NAMALWA (cell line): Measurements from ENCODE around the gene PCBD1.

Source experiments
- DNase-seq: peaks from one replicate; pipeline ENCODE4 v3.0.0-alpha.2; 2015; ENCODE audit warnings: low spot score

PCBD1 gene

GRCh38 chr10:70901276-70901878 is 13.0 kb upstream of the PCBD1 start:
- DNase-seq: no peak

- DNase-seq: no peak
Observed at GRCh38 chr10:70899096-70899495, 10.7 kb upstream of the PCBD1 start.

- DNase-seq: no peak
Observed at GRCh38 chr10:70898687-70899086, 10.3 kb upstream of the PCBD1 start.

GRCh38 chr10:70896551-70896950 is 8.2 kb upstream of the PCBD1 start:
- no peak for DNase-seq

- DNase-seq: no peak
Observed at GRCh38 chr10:70894416-70894815, 6.1 kb upstream of the PCBD1 start.

- no peak for DNase-seq
Observed at GRCh38 chr10:70893227-70894006, 5.1 kb upstream of the PCBD1 start.

GRCh38 chr10:70892631-70893030 is 4.3 kb upstream of the PCBD1 start:
- DNase-seq: no peak

- no peak for DNase-seq
Observed at GRCh38 chr10:70891627-70892026, 3.3 kb upstream of the PCBD1 start.

GRCh38 chr10:70890917-70891431 is 2.6 kb upstream of the PCBD1 start:
- no peak for DNase-seq

GRCh38 chr10:70889291-70889690 is 926 bp upstream of the PCBD1 start:
- no peak for DNase-seq

- DNase-seq: no peak
Observed at GRCh38 chr10:70886921-70887665, 1.3 kb downstream of the PCBD1 start.

- DNase-seq: no peak
Observed at GRCh38 chr10:70885931-70886903, 2.1 kb downstream of the PCBD1 start.

GRCh38 chr10:70885481-70885880 is 2.9 kb downstream of the PCBD1 start:
- DNase-seq: no peak

GRCh38 chr10:70884741-70885140 is 3.6 kb downstream of the PCBD1 start:
- DNase-seq: no peak

- peak; percentile 73 for DNase-seq
Observed at GRCh38 chr10:70880077-70880534, 8.3 kb downstream of the PCBD1 start.

GRCh38 chr10:70879207-70879606 is 9.2 kb downstream of the PCBD1 start:
- DNase-seq: no peak

GRCh38 chr10:70874061-70874460 is 14.3 kb downstream of the PCBD1 start:
- no peak for DNase-seq

- no peak for DNase-seq
Observed at GRCh38 chr10:70872291-70872690, 16.1 kb downstream of the PCBD1 start.

- DNase-seq: no peak
Observed at GRCh38 chr10:70866424-70866823, 21.9 kb downstream of the PCBD1 start.

GRCh38 chr10:70864935-70865334 is 23.4 kb downstream of the PCBD1 start:
- no peak for DNase-seq

GRCh38 chr10:70863470-70864160 is 24.8 kb downstream of the PCBD1 start:
- DNase-seq: no peak
